GM21515 (cell line): ENCODE data around the gene CDH20.

ENCODE experiments used
- ATAC-seq: cut with Tn5 transposase; IDR thresholded peaks from one replicate; pipeline ENCODE4 v1.9.1; 2021; ENCODE audit not compliant: unreplicated experiment

CDH20 gene

DNA sequence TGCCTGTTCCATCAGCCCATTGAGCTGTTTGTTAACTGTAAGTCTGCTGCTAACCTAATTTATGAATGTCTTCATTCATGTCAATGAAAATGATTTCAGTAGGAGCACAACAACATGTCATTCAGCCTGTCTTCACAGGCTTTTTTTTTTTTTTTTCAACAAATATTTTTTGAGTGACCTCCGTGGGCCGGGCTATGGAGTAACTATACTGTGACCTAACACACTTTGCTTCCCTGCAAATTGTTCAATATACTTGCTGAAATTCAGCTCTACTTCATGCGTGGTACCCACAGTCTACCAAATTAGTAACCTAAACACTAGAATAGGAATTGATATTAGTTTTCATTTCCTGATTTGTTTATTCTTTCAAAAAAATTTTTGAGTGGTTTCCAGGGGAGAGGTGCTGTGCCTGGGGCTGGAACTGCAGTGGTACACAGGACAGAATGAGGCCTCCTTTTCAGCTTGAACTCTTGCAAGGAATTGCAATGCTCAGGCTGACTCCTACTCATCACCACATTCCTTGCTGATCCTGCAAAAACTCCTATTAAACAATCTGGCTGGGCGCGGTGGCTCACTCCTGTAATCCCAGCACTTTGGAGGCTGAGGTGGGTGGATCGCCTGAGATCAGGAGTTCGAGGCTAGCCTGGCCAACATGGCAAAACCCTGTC is 87.1 kb downstream of the CDH20 start:
- no peak for ATAC-seq

DNA sequence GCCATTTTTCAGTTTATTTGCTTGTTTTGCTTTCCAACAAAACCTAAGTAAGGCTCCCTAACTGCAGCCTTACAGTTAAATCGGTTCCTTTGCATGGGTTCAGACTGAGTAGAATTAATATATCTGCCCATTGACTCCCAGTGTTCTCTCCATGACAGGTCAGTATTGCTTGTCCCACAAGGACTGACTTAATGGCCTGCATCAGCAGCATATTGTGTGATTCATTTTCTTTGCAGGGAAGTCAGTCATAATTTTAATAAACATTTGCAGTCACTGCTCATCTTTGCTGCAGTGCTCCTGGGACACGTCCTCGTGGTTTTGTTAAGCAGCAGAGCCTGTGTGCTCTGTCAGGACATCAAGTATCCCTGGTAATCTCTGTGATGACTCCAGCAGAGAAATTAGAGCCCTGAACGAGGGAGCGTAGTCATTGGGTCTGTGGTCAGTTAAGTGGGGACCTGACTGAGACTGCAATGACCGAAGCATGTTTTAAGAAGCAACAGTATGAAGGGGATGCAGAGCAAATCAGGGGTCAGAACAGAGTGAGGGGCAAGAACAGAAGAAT is 93.3 kb downstream of the CDH20 start:
- ATAC-seq = no peak

DNA sequence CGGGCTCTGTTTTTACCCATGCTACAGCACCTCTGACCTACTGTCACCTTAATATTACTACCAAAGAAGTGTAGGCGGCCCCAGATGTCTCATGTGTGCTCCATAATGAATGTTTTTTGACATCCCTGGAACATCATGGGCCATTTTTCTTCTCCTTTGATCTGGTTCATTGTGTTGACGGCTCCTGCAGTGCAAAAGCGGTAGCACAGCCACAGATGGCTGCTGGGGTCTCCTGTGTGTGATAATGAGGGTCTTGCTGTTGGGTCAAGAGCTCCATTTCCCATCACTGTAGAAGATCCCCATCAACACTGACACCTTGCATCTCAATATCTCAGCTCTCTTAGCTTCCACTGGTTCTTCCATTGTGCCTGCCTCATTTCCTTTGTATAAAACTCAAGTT is 95.0 kb downstream of the CDH20 start:
- ATAC-seq = no peak

DNA sequence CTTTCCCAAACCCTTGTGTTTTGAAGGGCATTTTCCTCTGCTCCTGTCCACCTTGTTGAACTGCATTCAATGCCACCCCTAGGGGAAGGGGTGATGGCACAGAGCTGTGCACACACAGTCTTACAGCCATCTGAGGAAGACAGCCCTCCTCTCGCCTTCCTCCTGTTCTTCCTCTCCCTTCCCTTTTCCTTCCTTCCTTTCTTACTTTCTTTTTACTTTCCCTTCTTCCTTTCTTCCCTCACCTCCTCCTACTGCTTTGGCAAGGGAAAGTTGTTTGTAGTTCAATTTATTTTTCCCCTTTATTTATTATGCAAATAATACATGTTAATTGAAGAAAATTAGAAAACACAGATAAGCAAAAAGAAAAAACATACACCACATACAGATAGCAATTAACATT is 99.4 kb downstream of the CDH20 start:
- no peak for ATAC-seq

DNA sequence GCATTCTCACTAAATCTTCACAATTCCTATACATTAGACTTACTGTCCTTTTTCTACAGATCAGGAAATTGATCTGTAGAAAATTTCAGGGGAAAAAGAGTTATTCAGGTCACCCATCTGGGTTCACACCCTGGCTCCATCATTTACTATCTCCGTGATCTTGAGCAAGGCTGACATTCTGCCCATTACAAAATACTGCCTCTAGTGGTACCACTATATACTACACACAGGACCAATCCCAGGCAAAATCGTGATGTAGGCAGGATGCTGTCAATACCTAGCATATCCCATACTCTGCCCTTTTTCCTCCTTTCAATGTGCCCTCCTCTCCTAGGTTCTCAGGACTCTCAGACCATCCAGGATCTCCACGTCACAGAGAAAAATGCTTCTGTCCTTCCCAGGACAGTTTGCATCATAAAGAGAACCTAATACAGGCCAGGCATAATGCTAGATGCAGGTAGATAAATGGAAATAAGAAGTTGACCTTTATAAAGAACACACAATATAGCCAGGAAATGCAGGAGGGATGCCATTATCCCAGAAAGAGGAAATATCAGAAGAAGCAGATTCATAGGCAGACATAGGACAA is 101.9 kb downstream of the CDH20 start:
- ATAC-seq = peak; percentile 89

DNA sequence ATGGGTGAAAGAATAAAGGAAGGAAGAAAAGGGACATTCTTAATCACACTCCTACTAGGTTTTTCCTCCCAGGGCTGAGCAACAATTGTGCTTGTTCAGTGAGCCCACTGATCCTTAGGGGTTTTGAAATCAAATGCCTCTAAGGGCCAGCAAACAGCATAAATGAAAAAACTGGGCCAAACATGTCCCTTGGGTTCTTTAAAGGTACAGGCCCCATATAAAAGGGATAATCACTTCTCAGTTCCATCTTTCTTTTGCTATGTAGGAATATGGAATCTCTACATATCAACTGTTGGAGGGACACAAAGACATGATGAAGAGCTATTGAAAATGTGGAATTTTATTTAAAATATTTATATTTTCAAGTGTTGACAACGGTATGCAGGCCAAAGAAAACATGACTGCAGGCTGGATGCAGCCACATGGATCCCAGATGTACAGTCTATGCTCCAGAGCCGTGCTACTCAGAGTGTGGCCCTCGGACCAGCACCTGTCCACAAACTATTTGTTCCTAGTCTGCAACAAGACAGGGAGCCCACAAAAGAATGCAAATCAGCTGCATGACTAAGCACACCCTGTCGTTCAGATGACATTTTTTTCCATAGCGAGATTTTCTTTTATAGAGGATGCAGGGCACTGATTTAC is 110.0 kb downstream of the CDH20 start:
- ATAC-seq = no peak

DNA sequence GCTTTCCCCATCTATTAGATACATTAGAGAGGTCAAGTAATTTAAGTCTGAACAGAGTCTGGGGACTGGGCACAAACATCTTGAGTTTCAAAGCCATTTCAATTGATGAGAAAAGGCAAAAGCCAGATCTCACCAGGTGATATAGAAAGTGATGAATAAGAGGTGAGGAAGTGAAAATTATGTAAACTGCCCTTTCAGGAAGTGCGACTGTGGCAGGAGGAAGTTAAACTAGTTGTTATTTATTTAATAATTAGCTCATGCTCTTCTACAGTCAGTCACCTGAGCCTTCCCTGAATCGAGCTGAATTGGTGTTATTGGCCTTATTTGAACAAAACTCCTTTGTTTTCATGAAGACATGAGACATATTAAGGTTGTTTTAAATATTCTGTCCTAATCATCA is 115.1 kb downstream of the CDH20 start:
- peak; percentile 92 for ATAC-seq

DNA sequence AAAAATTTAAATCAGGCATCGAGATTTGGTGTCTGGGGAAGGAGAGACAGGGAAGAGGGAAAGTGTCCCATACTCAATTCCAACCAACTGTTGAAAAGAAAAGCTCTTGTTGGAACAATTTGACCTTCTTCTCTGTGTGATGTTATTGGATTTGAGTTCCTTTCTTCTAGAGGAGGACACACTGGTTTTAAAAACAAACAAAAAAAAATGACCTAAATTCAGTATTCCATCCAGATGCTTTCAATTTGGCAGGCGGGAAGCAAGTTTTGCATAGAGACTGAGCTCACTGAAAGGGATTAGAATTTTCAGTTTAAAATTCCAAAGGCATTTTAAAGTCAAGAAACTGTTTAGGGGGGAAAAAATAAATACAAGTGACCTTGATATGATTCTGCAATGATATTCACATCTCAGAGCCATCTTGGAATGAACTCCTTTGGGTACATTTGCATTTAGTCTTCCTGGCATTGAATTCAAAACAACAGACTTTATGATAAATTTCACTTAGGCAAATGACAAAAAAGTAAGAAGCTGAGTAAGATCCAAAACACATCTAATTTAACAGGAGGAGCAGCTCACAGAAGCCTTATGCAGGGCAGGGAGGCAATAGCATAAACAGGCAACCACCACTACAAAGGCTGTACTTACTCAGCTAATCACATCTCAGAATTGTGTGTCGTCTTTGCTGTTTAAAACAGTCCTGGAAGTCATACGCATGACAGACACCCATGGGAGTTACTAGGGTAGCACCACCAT is 126.8 kb downstream of the CDH20 start:
- no peak for ATAC-seq

DNA sequence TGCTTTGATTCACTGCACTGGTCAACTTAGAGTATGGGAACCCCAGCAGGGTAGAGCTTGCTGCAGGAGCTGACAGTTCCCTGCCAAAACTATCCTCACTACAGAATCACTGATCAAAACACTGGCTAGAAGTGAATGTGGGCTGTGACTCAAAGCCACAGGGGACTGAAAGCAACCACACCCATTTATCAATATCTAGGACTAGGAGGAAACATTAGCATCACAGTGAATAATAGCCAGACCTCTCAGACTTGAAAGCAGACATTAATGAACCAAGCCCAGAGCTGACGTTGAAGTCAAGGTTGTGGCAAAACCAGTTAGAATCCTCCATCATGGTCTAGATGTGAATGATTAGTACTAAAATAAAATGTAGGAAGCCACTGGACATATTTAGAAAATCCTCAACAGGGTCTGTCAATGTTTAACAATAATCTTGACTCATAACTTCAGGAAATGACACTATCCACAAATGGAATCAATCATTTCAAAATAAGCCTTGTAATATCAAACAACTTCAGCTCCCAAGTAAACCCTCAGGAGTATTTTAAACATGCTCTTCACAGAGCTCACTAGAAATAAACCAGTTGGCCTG is 131.4 kb downstream of the CDH20 start:
- no peak for ATAC-seq

DNA sequence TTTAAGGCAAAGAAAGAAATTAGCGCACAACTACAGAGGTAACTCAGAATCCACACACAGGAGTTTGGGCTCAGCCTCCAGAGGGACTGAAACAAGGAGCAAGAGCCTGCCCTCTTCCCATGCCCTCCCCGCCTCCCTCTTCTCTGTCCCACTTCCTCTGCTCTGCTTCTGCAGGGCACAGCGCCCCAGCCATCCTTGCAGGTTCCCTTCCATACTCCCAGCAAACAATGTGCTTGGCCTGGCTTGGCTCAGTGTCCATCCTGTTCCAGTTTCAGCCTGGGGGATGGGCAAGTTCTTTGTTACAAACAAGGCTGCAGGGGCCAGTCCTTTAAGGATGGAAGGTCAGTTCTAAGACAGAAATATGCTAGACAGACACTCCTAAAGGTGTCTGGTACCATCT is 133.5 kb downstream of the CDH20 start:
- ATAC-seq = no peak

DNA sequence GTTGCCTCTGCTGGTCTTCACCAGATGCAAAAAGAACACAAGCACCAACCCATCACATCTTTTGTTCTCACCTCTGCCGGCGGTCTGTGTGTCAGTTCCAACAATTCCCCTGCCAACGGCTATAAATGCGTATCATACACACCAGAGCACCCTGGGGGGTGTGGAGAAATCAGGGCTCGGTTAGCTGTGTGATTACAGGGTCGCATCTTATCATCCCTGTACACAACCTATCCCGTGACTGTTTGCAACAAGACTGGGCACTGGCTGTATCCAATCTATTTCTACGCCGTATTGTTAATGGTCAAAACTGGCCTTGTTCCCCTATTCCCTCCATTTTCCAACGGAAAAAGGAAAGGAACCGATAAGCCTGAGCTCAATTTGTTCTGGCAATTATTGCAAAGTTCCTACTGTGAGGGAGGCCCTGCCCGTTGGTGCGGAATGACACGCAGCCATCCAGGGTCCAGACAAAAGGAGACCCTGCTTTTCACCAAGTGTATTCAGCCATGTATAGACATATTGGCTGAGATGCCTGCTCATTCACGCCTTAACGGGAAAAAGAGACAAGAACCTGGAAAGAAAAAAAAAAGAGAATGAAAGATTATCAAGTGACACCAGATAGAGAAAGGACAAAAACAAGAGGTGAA is 136.9 kb downstream of the CDH20 start:
- no peak for ATAC-seq

DNA sequence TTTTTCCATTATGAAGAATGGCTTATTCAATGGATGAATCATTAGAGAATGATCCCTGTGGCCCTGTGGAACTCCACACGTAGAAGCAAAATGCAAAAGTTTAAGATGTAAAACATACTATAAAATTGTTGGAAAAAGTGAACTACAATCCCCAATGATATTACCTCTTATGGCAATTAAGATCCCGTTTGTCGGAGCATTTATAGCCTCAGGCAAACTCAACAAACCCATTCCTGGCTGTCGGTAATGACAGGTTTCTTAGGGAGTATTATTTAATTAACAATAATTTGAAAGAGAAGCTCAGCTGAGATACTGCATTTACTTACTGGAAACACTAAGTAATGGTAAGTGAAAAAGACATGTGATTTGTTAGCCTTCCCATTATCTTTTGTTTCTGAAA is 138.3 kb downstream of the CDH20 start:
- no peak for ATAC-seq

DNA sequence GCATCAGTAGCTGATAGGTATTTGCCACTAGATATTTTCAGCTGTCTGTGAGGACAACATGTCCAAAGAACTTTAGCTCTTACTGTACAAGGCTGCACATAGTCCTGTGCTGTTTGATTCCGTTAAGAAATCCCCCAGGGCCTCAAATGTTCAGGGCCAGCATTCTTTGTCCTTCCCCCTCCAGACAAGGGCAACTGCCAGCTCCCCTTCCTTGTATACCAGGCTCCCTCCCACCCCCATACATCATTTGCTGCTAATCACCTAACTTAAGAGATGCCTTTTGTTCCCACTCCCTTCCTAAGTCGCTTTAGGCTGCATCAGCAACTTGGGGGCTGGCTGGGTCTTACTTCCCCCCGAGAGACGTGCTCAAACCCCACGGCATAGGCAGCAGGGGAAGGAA is 138.7 kb downstream of the CDH20 start:
- no peak for ATAC-seq

DNA sequence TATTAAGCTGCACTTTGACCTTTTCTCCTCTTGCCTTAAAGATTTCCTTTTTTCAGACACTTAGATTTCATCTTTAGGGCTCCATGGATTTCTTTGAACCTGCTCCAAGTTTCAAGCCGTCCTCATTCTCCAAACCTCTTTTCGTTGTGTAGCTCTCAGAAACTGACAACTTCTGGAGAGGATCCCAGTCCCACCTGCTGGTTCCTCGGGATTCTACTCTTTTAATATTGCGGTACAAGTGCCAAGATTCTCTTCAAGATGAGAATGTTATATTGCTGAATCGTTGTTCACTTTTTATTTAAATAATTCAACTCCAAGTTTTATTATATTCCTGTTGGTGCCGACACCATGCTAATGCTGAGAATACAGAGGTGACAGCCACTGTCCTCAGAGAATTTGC is 141.1 kb downstream of the CDH20 start:
- no peak for ATAC-seq

DNA sequence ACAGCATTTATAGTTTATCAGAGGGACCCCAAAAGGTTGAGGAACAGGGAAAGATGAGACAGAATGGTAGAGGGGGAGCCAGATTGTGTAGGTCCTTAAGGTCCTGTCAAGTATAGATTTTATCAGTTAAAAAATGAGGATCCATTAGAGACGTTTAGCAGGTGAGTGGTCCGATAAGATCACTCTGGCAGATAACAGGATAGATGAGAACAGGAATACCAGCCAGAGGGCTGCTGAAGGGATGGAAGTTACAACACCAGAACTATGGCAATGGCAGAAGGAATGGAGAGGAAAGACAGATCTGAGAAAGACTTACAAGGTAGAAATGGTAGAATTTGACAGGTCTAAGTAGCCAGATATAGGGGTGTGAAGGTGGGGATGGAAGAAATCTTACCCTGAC is 141.7 kb downstream of the CDH20 start:
- no peak for ATAC-seq

DNA sequence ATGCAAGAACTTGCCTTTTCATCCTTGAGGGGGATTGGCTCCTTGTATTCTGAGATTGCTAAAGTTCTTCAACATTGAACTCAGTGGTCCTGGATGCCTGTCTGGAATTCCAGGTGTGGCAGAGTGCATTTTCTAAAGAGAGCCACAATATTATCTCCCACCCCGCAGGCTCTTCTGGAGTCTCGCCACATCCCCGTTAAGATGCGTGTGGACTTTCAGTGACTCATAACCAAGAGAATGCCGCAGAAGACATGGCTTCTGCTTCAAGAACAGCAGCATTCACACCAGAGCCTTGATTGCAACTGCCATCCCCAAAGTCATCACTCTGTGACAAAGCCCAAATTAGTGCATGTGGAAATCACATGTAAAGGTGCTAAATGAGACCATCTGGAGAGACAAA is 142.7 kb downstream of the CDH20 start:
- ATAC-seq = no peak

DNA sequence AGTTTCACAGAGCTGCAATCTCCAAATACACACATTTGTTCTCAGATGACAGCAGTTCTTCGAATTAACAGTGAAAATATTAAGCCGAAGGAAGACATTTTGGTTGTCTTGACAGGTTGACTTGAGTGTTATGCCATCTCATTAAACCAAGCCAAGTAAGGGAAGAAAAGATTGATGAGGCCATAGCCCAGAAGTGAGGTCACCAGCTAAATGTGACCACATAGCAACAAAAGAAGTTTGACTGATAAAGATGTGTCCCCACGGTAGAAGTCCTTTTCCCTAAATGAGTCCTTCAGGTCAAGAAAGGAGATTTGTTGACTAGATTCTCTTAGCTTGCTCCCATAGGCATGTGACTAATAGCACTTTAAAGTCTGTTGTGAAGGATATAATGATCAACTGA is 156.1 kb downstream of the CDH20 start:
- no peak for ATAC-seq

DNA sequence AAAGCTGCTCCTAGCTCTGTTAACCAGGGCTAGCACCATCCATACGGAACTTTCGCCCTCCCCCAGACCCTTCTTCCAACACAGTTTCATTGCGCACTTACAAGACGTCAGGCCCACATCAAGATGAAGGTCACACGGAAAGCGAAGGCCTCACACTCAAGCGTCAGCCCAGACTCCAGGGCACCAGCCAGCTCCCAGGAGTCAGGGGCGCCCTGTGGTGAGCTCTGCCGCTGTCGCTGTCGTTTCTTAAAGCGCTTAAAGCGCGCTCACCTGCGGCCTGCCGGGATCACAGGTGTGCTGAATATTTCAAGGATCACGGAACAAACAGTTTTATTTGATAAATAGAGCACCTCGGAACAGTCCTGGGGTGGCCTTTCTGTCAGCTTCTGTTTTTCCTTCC is 163.1 kb downstream of the CDH20 start:
- ATAC-seq = no peak

DNA sequence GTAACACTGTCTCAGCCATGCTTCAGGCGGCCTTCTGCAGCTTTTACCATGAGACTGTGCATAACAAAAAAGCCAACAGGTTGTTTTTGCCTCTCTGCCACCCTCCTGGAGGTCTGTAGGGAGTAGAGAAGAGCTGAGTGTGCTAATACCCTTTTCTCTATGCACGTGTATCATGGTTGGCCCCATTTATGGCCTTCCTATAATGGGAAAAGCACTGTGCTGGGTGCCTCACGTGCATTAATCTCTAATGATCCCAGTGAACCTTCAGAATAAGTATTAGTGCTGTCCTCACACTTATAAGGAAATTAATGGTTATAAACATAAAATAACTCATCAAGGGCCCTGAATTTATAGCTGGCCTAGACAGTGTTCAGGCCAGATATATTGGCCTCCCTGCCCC is 164.2 kb downstream of the CDH20 start:
- no peak for ATAC-seq

DNA sequence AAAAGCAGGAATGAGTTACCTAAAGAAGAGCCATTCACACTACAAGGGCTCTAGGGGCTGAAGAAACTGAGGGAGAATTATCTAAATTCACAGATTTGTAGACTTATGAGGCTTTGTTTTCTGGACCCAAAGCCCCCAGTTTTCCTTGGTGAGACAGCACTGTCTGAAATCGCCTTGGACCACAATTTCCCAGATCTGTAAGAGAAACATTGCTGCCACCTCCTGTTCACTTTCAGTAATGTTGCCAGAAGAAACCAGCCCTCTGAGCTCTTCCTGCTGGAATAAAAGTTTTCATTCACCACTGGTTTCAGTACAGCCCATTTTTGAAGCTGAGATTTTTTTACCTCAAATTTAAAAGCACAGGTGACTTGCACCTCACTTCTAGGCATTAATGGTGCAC is 169.2 kb downstream of the CDH20 start:
- no peak for ATAC-seq

DNA sequence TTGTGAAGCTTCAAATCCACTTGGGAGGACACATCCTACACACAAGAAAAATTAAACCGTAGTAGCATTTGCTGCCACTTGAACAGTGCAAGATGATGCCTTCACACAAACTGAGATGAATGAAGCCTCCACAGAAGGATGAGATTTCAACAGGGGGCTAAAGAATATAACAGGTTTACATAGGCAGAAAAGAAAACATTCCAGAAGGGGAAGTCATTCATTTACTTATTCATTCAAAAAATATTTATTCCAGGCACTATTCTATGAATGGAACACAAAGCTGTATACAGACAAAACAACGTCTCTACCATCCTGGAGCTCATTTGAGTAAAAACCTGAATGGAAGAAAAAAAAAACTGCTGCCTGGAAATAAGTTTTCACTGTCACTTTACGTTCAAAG is 170.5 kb downstream of the CDH20 start:
- no peak for ATAC-seq
